Panc1 (cell line): ENCODE results near the gene PARP16. TPM values are rescaled to one million over a fixed set of nuclear protein-coding genes. Genes with fewer than 3 reads are reported as not detected.

ENCODE experiments used
- ATAC-seq: fragments of 200-7000 bp; cut with Tn5 transposase; 2 replicates; pipeline ENCODE4 v1.9.1; 2020; ENCODE audit warnings: mild to moderate bottlenecking, moderate library complexity
- BruUV-seq: library from RNA; stranded (reverse); fragments of 400-500 nt; replicated peaks from 2 replicates; lab custom pipeline; 2021; lab: Mats Ljungman, UMichigan
- CTCF ChIA-PET: fragments of 300-600 bp; sonication (Branson Sonifier 250); formaldehyde crosslinking; loops from one replicate; lab custom pipeline; 2022; ENCODE audit warnings: antibody characterized with exemption; lab: Charles Lee
- POLR2A ChIA-PET: fragments of 300-600 bp; sonication (Branson Sonifier 250); formaldehyde crosslinking; loops from one replicate; lab custom pipeline; 2022; ENCODE audit warnings: antibody characterized with exemption; lab: Charles Lee
- DNase-seq: peaks from one replicate; pipeline ENCODE4 v3.0.0-alpha.2; 2010; ENCODE audit warnings: low read depth, low spot score
- H3K27ac ChIP-seq: 2 replicates; pipeline ENCODE4 v1.5.1; 2011; ENCODE audit warnings: mild to moderate bottlenecking, low read length, inconsistent platforms
- H3K27me3 ChIP-seq: fragments of 200-500 bp; sonication (Bioruptor generic); 2 replicates; pipeline ENCODE4 v1.6.0; 2014; ENCODE audit warnings: low read length, inconsistent platforms; ENCODE audit not compliant: control insufficient read depth, insufficient read depth
- H3K36me3 ChIP-seq: fragments of 200-500 bp; sonication (Bioruptor generic); 2 replicates; pipeline ENCODE4 v1.5.1; 2014; ENCODE audit warnings: inconsistent platforms, mild to moderate bottlenecking, low read length, moderate library complexity; ENCODE audit not compliant: control insufficient read depth, insufficient read depth
- H3K4me1 ChIP-seq: 2 replicates; pipeline ENCODE4 v1.5.1; 2011; ENCODE audit warnings: inconsistent platforms, mild to moderate bottlenecking, low read length, moderate library complexity; ENCODE audit not compliant: control insufficient read depth, insufficient read depth
- H3K4me3 ChIP-seq, 2 experiments: 2 replicates each; pipeline ENCODE4 v1.5.1; 2011 to 2012; ENCODE audit warnings: low read depth in 2 of 2, low read length in 2 of 2, mild to moderate bottlenecking in 2 of 2, inconsistent platforms in 1 of 2, moderate library complexity in 1 of 2
- H3K9me3 ChIP-seq: fragments of 200-500 bp; sonication (Bioruptor generic); 2 replicates; pipeline ENCODE4 v1.5.1; 2014; ENCODE audit warnings: low read depth, mild to moderate bottlenecking, inconsistent platforms, low read length, moderate library complexity; ENCODE audit not compliant: control insufficient read depth, insufficient read depth
- POLR2AphosphoS5 ChIP-seq: IDR thresholded peaks from 2 replicates; pipeline ENCODE4 v1.6.1; 2012; ENCODE audit warnings: mild to moderate bottlenecking, low read depth, low read length, moderate library complexity
- SIN3A ChIP-seq: IDR thresholded peaks from 2 replicates; pipeline ENCODE4 v1.6.1; 2012; ENCODE audit warnings: low read depth, mild to moderate bottlenecking, low read length, moderate library complexity, borderline replicate concordance; ENCODE audit not compliant: insufficient read depth
- TCF7L2 ChIP-seq: IDR thresholded peaks from 2 replicates; pipeline ENCODE4 v1.6.1; 2011; ENCODE audit warnings: mild to moderate bottlenecking, low read depth, low read length, inconsistent platforms
- in situ Hi-C: cut with HindIII; loops from 2 replicates; pipeline ENCODE4 v1.10.0; 2016; ENCODE audit warnings: low sequenced_read_pairs, low pct_unique_long_range_greater_than_20kb
- intact Hi-C: fragments of 100-400 bp; cut with micrococcal nuclease; formaldehyde crosslinking; loops from one replicate; pipeline ENCODE4 v1.10.0; 2022; ENCODE audit not compliant: unreplicated experiment
- total RNA-seq: library from RNA; stranded (reverse); gene quantifications from one replicate; pipeline ENCODE4 v1.2.1, GENCODE V29; 2021; ENCODE audit not compliant: unreplicated experiment
- TF ChIP-seq, protein P1 (sequence below): fragments of 450-650 bp; IDR thresholded peaks from 2 replicates; pipeline ENCODE4 v1.5.1; 2017; ENCODE audit warnings: mild to moderate bottlenecking
- TF ChIP-seq, protein P2 (sequence below), 2 experiments: IDR thresholded peaks; 2 replicates each; pipeline ENCODE4 v1.6.1; 2011 to 2012; ENCODE audit warnings: low read depth in 2 of 2, control low read depth in 1 of 2, low read length in 1 of 2, mild to moderate bottlenecking in 1 of 2, moderate library complexity in 1 of 2; ENCODE audit not compliant: insufficient read depth in 1 of 2

PARP16 gene
- total RNA-seq, 1 experiment from 2014 or later = 15.4 TPM

DNA sequence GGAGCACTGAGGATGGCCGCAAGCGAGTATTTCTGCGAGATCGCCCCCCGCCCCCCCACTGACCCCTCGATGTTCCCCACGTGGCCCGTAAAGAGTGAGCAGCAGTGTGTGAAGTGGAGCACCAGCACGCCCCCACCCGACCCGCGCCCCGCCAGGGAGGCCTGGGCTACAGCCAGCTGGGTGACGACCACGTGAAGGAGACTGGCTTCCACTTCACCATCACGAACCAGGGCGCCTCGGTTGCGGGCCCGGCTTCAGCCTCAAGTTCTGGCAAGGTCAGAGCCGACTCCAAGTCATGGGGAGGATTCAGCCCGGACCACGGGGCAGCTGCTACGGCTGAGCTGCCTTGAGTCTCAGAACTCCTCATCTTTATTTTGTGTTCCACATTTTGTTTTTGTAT, 15.4 kb upstream of the PARP16 start:
- ATAC-seq = no peak
- in situ Hi-C loops (no loop called here), intact Hi-C loops (no loop called here)
- H3K4me1 ChIP-seq = peaks cover 24% of the 10 kb centered on the region
- POLR2A ChIA-PET = no interaction called here
- BruUV-seq = no TSS peak
- CTCF ChIA-PET = no interaction called here
- H3K27me3 ChIP-seq = no peaks in the 10 kb centered on the region
- no peak for DNase-seq
- TF ChIP-seq, protein P1, sequence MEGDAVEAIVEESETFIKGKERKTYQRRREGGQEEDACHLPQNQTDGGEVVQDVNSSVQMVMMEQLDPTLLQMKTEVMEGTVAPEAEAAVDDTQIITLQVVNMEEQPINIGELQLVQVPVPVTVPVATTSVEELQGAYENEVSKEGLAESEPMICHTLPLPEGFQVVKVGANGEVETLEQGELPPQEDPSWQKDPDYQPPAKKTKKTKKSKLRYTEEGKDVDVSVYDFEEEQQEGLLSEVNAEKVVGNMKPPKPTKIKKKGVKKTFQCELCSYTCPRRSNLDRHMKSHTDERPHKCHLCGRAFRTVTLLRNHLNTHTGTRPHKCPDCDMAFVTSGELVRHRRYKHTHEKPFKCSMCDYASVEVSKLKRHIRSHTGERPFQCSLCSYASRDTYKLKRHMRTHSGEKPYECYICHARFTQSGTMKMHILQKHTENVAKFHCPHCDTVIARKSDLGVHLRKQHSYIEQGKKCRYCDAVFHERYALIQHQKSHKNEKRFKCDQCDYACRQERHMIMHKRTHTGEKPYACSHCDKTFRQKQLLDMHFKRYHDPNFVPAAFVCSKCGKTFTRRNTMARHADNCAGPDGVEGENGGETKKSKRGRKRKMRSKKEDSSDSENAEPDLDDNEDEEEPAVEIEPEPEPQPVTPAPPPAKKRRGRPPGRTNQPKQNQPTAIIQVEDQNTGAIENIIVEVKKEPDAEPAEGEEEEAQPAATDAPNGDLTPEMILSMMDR = no peak
- TF ChIP-seq TCF7L2 (no peak), POLR2AphosphoS5 (no peak), SIN3A (no peak)
- TF ChIP-seq, protein P2, sequence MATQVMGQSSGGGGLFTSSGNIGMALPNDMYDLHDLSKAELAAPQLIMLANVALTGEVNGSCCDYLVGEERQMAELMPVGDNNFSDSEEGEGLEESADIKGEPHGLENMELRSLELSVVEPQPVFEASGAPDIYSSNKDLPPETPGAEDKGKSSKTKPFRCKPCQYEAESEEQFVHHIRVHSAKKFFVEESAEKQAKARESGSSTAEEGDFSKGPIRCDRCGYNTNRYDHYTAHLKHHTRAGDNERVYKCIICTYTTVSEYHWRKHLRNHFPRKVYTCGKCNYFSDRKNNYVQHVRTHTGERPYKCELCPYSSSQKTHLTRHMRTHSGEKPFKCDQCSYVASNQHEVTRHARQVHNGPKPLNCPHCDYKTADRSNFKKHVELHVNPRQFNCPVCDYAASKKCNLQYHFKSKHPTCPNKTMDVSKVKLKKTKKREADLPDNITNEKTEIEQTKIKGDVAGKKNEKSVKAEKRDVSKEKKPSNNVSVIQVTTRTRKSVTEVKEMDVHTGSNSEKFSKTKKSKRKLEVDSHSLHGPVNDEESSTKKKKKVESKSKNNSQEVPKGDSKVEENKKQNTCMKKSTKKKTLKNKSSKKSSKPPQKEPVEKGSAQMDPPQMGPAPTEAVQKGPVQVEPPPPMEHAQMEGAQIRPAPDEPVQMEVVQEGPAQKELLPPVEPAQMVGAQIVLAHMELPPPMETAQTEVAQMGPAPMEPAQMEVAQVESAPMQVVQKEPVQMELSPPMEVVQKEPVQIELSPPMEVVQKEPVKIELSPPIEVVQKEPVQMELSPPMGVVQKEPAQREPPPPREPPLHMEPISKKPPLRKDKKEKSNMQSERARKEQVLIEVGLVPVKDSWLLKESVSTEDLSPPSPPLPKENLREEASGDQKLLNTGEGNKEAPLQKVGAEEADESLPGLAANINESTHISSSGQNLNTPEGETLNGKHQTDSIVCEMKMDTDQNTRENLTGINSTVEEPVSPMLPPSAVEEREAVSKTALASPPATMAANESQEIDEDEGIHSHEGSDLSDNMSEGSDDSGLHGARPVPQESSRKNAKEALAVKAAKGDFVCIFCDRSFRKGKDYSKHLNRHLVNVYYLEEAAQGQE (IDR thresholded peaks at IDR 0.05; ENCODE audit: insufficient read depth in 1 of 2, low read depth in 2 of 2, low read length in 1 of 2) = no peak
- no peak overlapping the region for H3K4me3 ChIP-seq
- no peaks in the 10 kb centered on the region for H3K36me3 ChIP-seq
- H3K27ac ChIP-seq = peak overlapping the region; percentile 5; the same call in 1 of the 2 replicates
- H3K9me3 ChIP-seq = no peaks in the 10 kb centered on the region

DNA sequence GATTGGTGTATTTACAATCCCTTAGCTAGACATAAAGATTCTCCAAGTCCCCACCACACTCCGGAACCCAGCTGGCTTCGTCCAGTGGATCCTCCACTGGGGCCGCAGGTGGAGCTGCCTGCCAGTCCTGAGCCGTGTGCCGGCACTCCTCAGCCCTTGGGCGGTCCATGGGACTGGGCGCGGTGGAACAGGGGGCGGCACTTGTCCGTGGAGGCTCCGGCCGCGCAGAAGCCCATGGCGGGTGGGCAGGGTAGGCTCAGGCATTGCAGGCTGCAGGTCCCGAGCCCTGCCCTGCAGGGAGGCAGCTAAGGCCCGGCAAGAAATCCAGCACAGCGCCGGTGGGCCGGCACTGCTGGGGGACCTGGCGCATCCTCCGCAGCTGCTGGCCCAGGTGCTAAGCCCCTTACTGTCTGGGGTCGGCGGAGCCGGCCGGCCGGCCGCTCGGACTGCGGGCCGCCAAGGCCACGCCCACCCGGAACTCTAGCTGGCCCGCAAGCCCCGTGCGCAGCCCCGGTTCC, 14.3 kb upstream of the PARP16 start:
- TF ChIP-seq SIN3A = no peak
- TF ChIP-seq, protein P2 (IDR thresholded peaks at IDR 0.05; ENCODE audit: insufficient read depth in 1 of 2, low read depth in 2 of 2, low read length in 1 of 2) = no peak
- TF ChIP-seq POLR2AphosphoS5 = no peak
- no peak for TF ChIP-seq TCF7L2
- TF ChIP-seq, protein P1 = no peak
- Histone ChIP-seq H3K27me3 (no peaks in the 10 kb centered on the region), H3K4me1 (peaks cover 22% of the 10 kb centered on the region), H3K36me3 (no peaks in the 10 kb centered on the region), H3K4me3 (no peak overlapping the region), H3K27ac (no peak overlapping the region), H3K9me3 (no peaks in the 10 kb centered on the region)
- in situ Hi-C loops = no loop called here
- CTCF ChIA-PET = no interaction called here
- no peak for ATAC-seq
- POLR2A ChIA-PET = interaction anchor here (0.6 kb wide), 1 partner anchor 234 kb away, joined by 8 read pairs; no protein-coding TSS in a partner anchor
- BruUV-seq = no TSS peak
- DNase-seq = no peak
- intact Hi-C loops = no loop called here
